ENCODE results near the gene CSK.

Gene CSK

DNA sequence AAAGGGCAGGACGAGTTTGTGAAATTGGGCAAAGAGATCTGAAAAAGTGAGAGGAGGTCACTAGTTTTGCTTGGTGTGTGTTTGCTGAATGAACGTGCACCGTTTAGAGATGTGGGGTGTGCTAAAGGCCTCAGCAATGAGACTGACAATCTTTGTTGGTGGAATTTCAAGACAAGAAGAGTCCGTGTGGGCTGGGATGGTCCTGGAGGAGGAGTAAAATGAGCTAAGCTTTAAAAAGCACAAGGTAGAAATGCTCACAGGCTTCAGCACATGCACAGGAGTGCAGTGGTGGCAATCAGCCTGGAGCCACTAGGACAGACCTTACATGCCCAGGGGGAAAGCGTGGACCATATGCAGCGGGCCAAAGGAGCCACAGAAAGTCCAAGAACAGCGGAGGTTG is 43.1 kb downstream of the CSK start:
- H3K4me1 ChIP-seq (ENCODE audit: control insufficient read depth, insufficient read depth, low read length) = peaks cover 15% of the 10 kb centered on the region
- WGBS, 2 experiments = 90 to 91% methylated on average over 7 of the region's 7 CpGs

DNA sequence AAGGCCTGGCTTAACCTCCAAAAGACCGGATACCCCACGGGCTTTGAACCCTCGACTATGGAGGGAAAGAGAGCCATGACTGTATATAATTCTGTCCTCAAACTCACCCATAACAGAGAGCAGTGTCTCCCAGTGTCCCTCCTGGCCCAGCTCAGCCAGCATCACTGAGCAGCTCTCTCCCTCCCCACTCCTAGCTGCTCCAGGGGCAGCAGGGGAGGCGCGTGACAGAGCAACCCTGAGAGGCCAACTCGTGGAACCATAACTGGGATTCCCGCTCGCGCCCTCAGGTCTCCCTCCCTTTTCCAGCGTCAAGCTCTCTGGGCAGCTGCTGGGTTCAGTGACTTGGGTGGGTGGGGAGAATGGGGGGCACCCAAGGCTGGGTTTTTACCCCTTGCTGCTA is 44.0 kb downstream of the CSK start:
- peaks cover 47% of the 10 kb centered on the region for H3K27me3 ChIP-seq (ENCODE audit: control insufficient read depth, insufficient read depth, low read length, poor library complexity, severe bottlenecking)
- H3K9me3 ChIP-seq (ENCODE audit: control insufficient read depth, low read length) = no peaks in the 10 kb centered on the region
- 73 to 83% methylated on average over 9 to 10 of the region's 10 CpGs for WGBS, 2 experiments
- peaks cover 9% of the 10 kb centered on the region for H3K4me1 ChIP-seq (ENCODE audit: control insufficient read depth, insufficient read depth, low read length)
- no peaks in the 10 kb centered on the region for H3K36me3 ChIP-seq (ENCODE audit: control insufficient read depth, insufficient read depth, low read length)
- no peak overlapping the region for H3K27ac ChIP-seq (ENCODE audit: insufficient read depth, low read depth, low read length, poor library complexity, severe bottlenecking)
- no peak overlapping the region for H3K4me3 ChIP-seq (ENCODE audit: insufficient read depth, low read depth, low read length)

More for the DNA sequence above, 43.1 kb downstream of the CSK start:
- Histone ChIP-seq H3K9me3 (ENCODE audit: control insufficient read depth, low read length) (no peaks in the 10 kb centered on the region), H3K36me3 (ENCODE audit: control insufficient read depth, insufficient read depth, low read length) (no peaks in the 10 kb centered on the region), H3K27me3 (ENCODE audit: control insufficient read depth, insufficient read depth, low read length, poor library complexity, severe bottlenecking) (peaks cover 47% of the 10 kb centered on the region), H3K4me3 (ENCODE audit: insufficient read depth, low read depth, low read length) (no peak overlapping the region), H3K27ac (ENCODE audit: insufficient read depth, low read depth, low read length, poor library complexity, severe bottlenecking) (no peak overlapping the region)

- 7 to 9% methylated on average over 43 to 44 of the region's 44 CpGs for WGBS, 2 experiments
- Histone ChIP-seq H3K27ac (ENCODE audit: insufficient read depth, low read depth, low read length, poor library complexity, severe bottlenecking) (no peak within 1 kb of the TSS), H3K36me3 (ENCODE audit: control insufficient read depth, insufficient read depth, low read length) (no peaks in the 10 kb centered on the region), H3K9me3 (ENCODE audit: control insufficient read depth, low read length) (no peaks in the 10 kb centered on the region), H3K4me1 (ENCODE audit: control insufficient read depth, insufficient read depth, low read length) (peaks cover 4% of the 10 kb centered on the region), H3K4me3 (ENCODE audit: insufficient read depth, low read depth, low read length) (no peak within 1 kb of the TSS), H3K27me3 (ENCODE audit: control insufficient read depth, insufficient read depth, low read length, poor library complexity, severe bottlenecking) (peaks cover 47% of the 10 kb centered on the region)
Observed at GRCh38 chr15:74826364-74826819, 44.5 kb downstream of the CSK start, which contains the start of gene CPLX3. CPLX3 (plus strand) TSS chr15:74826627; CDS start chr15:74826704, 77 bp downstream.

DNA sequence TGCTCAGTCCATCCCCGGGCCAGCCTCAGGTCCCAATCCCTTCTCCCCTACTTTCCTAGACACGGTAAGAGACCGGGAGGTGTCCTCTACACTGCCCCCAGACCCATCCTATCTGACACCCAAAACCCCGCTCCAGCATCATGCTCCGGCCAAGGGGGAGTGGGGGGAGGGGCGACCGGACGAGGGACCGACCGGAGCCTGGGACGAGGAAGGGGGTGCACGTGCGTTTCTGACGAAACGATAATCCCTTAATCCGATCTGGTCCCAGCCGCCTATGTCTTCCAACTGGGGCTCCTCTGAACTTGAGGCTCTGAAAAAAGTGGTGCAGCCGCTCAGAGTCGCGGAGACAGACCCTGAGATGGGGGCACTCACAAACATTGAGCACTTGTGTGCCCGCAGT is 45.0 kb downstream of the CSK start:
- 37 to 39% methylated on average over 21 of the region's 21 CpGs for WGBS, 2 experiments
- Histone ChIP-seq H3K9me3 (ENCODE audit: control insufficient read depth, low read length) (no peaks in the 10 kb centered on the region), H3K4me3 (ENCODE audit: insufficient read depth, low read depth, low read length) (no peak overlapping the region), H3K36me3 (ENCODE audit: control insufficient read depth, insufficient read depth, low read length) (no peaks in the 10 kb centered on the region), H3K4me1 (ENCODE audit: control insufficient read depth, insufficient read depth, low read length) (no peaks in the 10 kb centered on the region), H3K27ac (ENCODE audit: insufficient read depth, low read depth, low read length, poor library complexity, severe bottlenecking) (no peak overlapping the region), H3K27me3 (ENCODE audit: control insufficient read depth, insufficient read depth, low read length, poor library complexity, severe bottlenecking) (peaks cover 47% of the 10 kb centered on the region)

- WGBS, 2 experiments = 69 to 70% methylated on average over 5 of the region's 5 CpGs
- Histone ChIP-seq H3K4me1 (ENCODE audit: control insufficient read depth, insufficient read depth, low read length) (no peaks in the 10 kb centered on the region), H3K27ac (ENCODE audit: insufficient read depth, low read depth, low read length, poor library complexity, severe bottlenecking) (no peak overlapping the region), H3K36me3 (ENCODE audit: control insufficient read depth, insufficient read depth, low read length) (no peaks in the 10 kb centered on the region), H3K27me3 (ENCODE audit: control insufficient read depth, insufficient read depth, low read length, poor library complexity, severe bottlenecking) (peaks cover 47% of the 10 kb centered on the region), H3K4me3 (ENCODE audit: insufficient read depth, low read depth, low read length) (no peak overlapping the region), H3K9me3 (ENCODE audit: control insufficient read depth, low read length) (no peaks in the 10 kb centered on the region)
Observed at GRCh38 chr15:74827614-74828013, 45.7 kb downstream of the CSK start.

- 84 to 88% methylated on average over 6 of the region's 6 CpGs for WGBS, 2 experiments
- Histone ChIP-seq H3K27me3 (ENCODE audit: control insufficient read depth, insufficient read depth, low read length, poor library complexity, severe bottlenecking) (peaks cover 47% of the 10 kb centered on the region), H3K4me1 (ENCODE audit: control insufficient read depth, insufficient read depth, low read length) (no peaks in the 10 kb centered on the region), H3K9me3 (ENCODE audit: control insufficient read depth, low read length) (no peaks in the 10 kb centered on the region), H3K4me3 (ENCODE audit: insufficient read depth, low read depth, low read length) (no peak overlapping the region), H3K27ac (ENCODE audit: insufficient read depth, low read depth, low read length, poor library complexity, severe bottlenecking) (no peak overlapping the region), H3K36me3 (ENCODE audit: control insufficient read depth, insufficient read depth, low read length) (no peaks in the 10 kb centered on the region)
Observed at GRCh38 chr15:74828835-74829234, 47.0 kb downstream of the CSK start.

- no peak overlapping the region for H3K27ac ChIP-seq (ENCODE audit: insufficient read depth, low read depth, low read length, poor library complexity, severe bottlenecking)
- WGBS, 2 experiments = 81 to 85% methylated on average over 2 to 3 of the region's 3 CpGs
- H3K27me3 ChIP-seq (ENCODE audit: control insufficient read depth, insufficient read depth, low read length, poor library complexity, severe bottlenecking) = peaks cover 43% of the 10 kb centered on the region
- H3K4me1 ChIP-seq (ENCODE audit: control insufficient read depth, insufficient read depth, low read length) = no peaks in the 10 kb centered on the region
- H3K4me3 ChIP-seq (ENCODE audit: insufficient read depth, low read depth, low read length) = no peak overlapping the region
- no peaks in the 10 kb centered on the region for H3K9me3 ChIP-seq (ENCODE audit: control insufficient read depth, low read length)
- H3K36me3 ChIP-seq (ENCODE audit: control insufficient read depth, insufficient read depth, low read length) = no peaks in the 10 kb centered on the region
Observed at GRCh38 chr15:74829486-74829885, 47.6 kb downstream of the CSK start.

DNA sequence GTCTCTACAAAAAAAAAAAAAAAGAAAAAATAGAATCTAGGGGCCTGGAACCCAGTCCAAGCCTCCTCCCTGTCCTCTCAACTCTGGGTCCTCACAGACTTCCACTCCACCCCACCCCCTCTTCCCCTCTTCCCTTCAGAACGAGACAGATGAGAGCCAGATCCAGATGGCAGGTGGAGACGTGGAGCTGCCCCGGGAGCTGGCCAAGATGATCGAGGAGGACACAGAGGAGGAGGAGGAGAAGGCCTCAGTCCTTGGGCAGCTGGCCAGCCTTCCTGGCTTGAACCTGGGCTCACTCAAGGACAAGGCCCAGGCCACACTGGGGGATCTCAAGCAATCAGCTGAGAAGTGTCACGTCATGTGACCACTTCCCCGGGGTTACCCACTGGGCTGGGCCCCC is 48.1 kb downstream of the CSK start:
- peaks cover 42% of the 10 kb centered on the region for H3K27me3 ChIP-seq (ENCODE audit: control insufficient read depth, insufficient read depth, low read length, poor library complexity, severe bottlenecking)
- H3K27ac ChIP-seq (ENCODE audit: insufficient read depth, low read depth, low read length, poor library complexity, severe bottlenecking) = no peak overlapping the region
- no peaks in the 10 kb centered on the region for H3K36me3 ChIP-seq (ENCODE audit: control insufficient read depth, insufficient read depth, low read length)
- H3K9me3 ChIP-seq (ENCODE audit: control insufficient read depth, low read length) = no peaks in the 10 kb centered on the region
- H3K4me1 ChIP-seq (ENCODE audit: control insufficient read depth, insufficient read depth, low read length) = no peaks in the 10 kb centered on the region
- H3K4me3 ChIP-seq (ENCODE audit: insufficient read depth, low read depth, low read length) = no peak overlapping the region
- 89 to 92% methylated on average over 6 of the region's 6 CpGs for WGBS, 2 experiments

DNA sequence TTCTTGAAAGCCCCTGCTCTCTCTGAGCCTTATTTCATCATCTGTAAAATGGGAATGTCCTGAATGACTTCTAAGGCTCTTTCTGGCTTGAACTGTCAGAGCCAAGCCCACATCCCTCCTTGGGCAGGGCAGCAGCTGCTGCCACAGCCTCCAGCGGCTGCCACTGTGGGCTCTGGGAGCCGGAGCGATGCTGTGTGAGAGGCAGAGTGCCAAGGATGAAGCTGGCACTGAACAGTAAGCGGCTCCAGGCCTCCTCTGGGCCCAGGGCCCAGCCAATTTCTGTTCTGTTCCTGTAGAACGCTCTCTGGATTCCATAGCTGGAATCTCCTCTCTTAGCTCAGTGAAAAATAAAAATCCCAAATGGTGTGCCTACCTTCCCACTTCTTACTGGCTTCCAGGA is 49.0 kb downstream of the CSK start:
- no peak overlapping the region for H3K27ac ChIP-seq (ENCODE audit: insufficient read depth, low read depth, low read length, poor library complexity, severe bottlenecking)
- peaks cover 33% of the 10 kb centered on the region for H3K27me3 ChIP-seq (ENCODE audit: control insufficient read depth, insufficient read depth, low read length, poor library complexity, severe bottlenecking)
- no peaks in the 10 kb centered on the region for H3K36me3 ChIP-seq (ENCODE audit: control insufficient read depth, insufficient read depth, low read length)
- WGBS, 2 experiments = 92 to 94% methylated on average over 5 of the region's 5 CpGs
- no peak overlapping the region for H3K4me3 ChIP-seq (ENCODE audit: insufficient read depth, low read depth, low read length)
- no peaks in the 10 kb centered on the region for H3K4me1 ChIP-seq (ENCODE audit: control insufficient read depth, insufficient read depth, low read length)
- no peaks in the 10 kb centered on the region for H3K9me3 ChIP-seq (ENCODE audit: control insufficient read depth, low read length)

DNA sequence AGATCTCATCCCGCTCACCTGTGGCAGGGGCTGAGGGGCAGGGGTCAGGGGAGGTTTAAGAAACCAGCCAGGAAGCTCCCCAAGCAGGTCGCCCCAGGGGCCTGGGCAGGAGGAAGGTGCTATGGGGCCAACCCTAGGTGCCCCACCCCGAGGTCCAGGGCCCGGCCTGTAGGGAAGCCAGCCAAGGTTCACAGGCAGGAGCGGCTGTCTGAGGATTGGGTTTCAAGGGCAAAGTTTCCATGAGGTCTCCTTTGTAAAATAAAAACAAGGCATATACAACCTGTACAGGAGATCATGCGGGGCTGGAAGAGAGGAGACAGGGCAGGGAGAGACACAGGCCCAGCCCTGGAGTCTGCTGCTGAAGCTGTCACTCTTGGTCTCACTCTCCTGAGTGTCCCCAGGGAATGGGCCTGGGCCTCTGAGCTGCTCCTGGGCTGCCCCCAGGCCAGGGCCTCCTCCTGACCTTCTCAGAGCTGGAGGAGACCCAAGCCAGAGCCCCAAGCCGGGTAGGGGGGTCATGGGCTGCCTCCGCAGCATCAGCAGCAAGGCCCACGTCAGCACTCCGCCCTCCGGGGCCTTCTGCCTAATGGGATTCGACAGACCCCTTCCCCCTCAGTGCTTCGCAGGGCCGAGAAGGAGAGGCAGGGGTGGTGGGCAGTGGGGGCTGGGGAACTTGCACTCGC is 50.1 kb downstream of the CSK start:
- WGBS, 2 experiments = 79 to 81% methylated on average over 15 of the region's 15 CpGs
- H3K27ac ChIP-seq (ENCODE audit: insufficient read depth, low read depth, low read length, poor library complexity, severe bottlenecking) = no peak overlapping the region

More for the DNA sequence above, 50.1 kb downstream of the CSK start:
- no peaks in the 10 kb centered on the region for H3K9me3 ChIP-seq (ENCODE audit: control insufficient read depth, low read length)
- H3K4me1 ChIP-seq (ENCODE audit: control insufficient read depth, insufficient read depth, low read length) = no peaks in the 10 kb centered on the region
- H3K36me3 ChIP-seq (ENCODE audit: control insufficient read depth, insufficient read depth, low read length) = no peaks in the 10 kb centered on the region
- peaks cover 24% of the 10 kb centered on the region for H3K27me3 ChIP-seq (ENCODE audit: control insufficient read depth, insufficient read depth, low read length, poor library complexity, severe bottlenecking)
- H3K4me3 ChIP-seq (ENCODE audit: insufficient read depth, low read depth, low read length) = no peak overlapping the region
